B cell (primary cell): ENCODE data around the gene CNNM3. TPM values are rescaled to one million over a fixed set of nuclear protein-coding genes. Genes with fewer than 3 reads are reported as not detected.

Experiments
- ATAC-seq: fragments of 200-7000 bp; cut with Tn5 transposase; one replicate; pipeline ENCODE4 v1.10.0; 2021; ENCODE audit warnings: low read depth, mild to moderate bottlenecking, moderate number of reproducible peaks, moderate library complexity
- CTCF ChIA-PET: fragments of 350-600 bp; sonication (Branson Sonifier 250); formaldehyde crosslinking; loops from one replicate; lab custom pipeline; 2021; ENCODE audit warnings: antibody characterized with exemption, inconsistent platforms; lab: Charles Lee
- POLR2A ChIA-PET: fragments of 350-600 bp; sonication (Branson Sonifier 250); formaldehyde crosslinking; loops from one replicate; lab custom pipeline; 2021; ENCODE audit warnings: antibody characterized with exemption; lab: Charles Lee
- DNase-seq: peaks from one replicate; pipeline ENCODE4 v3.0.0; 2013
- H2AFZ ChIP-seq: 2 replicates; pipeline ENCODE4 v1.6.1; 2012; ENCODE audit warnings: mild to moderate bottlenecking, low read depth, low read length; ENCODE audit not compliant: insufficient read depth, poor library complexity, severe bottlenecking
- H3K27ac ChIP-seq, 2 donors: 1 replicate in 1 of 2; 2 replicates in 1 of 2; pipeline ENCODE4 v1.5.1; 2012 to 2013; ENCODE audit warnings: low read length in 2 of 2, mild to moderate bottlenecking in 2 of 2, moderate library complexity in 1 of 2
- H3K27me3 ChIP-seq, 4 experiments: fragments of 200-600 bp in 1 of 4; sonication (generic) in 1 of 4; replicated peaks in 1 of 4; 1 replicate in 2 of 4; 2 replicates in 2 of 4; pipeline versions ENCODE4 v1.6.1 to v1.7.0; 2013 to 2016; ENCODE audit warnings: low read length in 3 of 4, mild to moderate bottlenecking in 2 of 4, mixed read lengths in 1 of 4, moderate library complexity in 1 of 4; ENCODE audit not compliant: insufficient read depth in 4 of 4, control insufficient read depth in 3 of 4; ENCODE audit errors: control extremely low read depth in 1 of 4
- H3K36me3 ChIP-seq, 2 experiments: replicated peaks in 1 of 2; 1 replicate in 1 of 2; 2 replicates in 1 of 2; pipeline versions ENCODE4 v1.6.1 to v1.7.1; 2013; ENCODE audit warnings: low read length in 1 of 2; ENCODE audit not compliant: insufficient read depth in 2 of 2, control insufficient read depth in 1 of 2; ENCODE audit errors: control extremely low read depth in 1 of 2, extremely low read depth in 1 of 2
- H3K4me1 ChIP-seq, 2 donors: fragments of 200-600 bp in 1 of 2; sonication (generic) in 1 of 2; 1 replicate in 1 of 2; 2 replicates in 1 of 2; pipeline versions ENCODE4 v1.5.1 to v1.6.1; 2013 to 2017; ENCODE audit warnings: low read length in 2 of 2; ENCODE audit not compliant: control insufficient read depth in 2 of 2, insufficient read depth in 2 of 2
- H3K4me2 ChIP-seq: replicated peaks from 2 replicates; pipeline ENCODE3; 2012; ENCODE audit warnings: mild to moderate bottlenecking, low read depth, low read length; ENCODE audit not compliant: poor library complexity, severe bottlenecking
- H3K4me3 ChIP-seq, 5 experiments: fragments of 200-600 bp in 1 of 5; sonication (generic) in 1 of 5; 1 replicate in 3 of 5; 2 replicates in 2 of 5; pipeline versions ENCODE4 v1.5.1 to v1.7.0; 2011 to 2016; ENCODE audit warnings: low read length in 4 of 5, mild to moderate bottlenecking in 4 of 5, low read depth in 2 of 5, control low read depth in 1 of 5, moderate library complexity in 1 of 5; ENCODE audit not compliant: insufficient read depth in 1 of 5; ENCODE audit errors: control extremely low read depth in 1 of 5, extremely low read depth in 1 of 5
- H3K79me2 ChIP-seq: fragments of 200-600 bp; sonication (generic); one replicate; pipeline ENCODE4 v1.6.0; 2016; ENCODE audit warnings: low read length; ENCODE audit not compliant: control insufficient read depth, insufficient read depth
- H3K9ac ChIP-seq: fragments of 200-600 bp; sonication (generic); 2 replicates; pipeline ENCODE4 v1.6.1; 2017; ENCODE audit warnings: mild to moderate bottlenecking, low read length, moderate library complexity
- H3K9me3 ChIP-seq, 3 donors: one replicate each; pipeline versions ENCODE4 v1.6.1 to v1.7.1; 2013; ENCODE audit warnings: low read length in 2 of 3; ENCODE audit not compliant: control insufficient read depth in 2 of 3, insufficient read depth in 1 of 3; ENCODE audit errors: control extremely low read depth in 1 of 3
- H4K20me1 ChIP-seq: 2 replicates; pipeline ENCODE4 v1.6.0; 2012; ENCODE audit warnings: mild to moderate bottlenecking, low read length; ENCODE audit not compliant: insufficient read depth, control insufficient read depth, poor library complexity, severe bottlenecking
- H3K27ac Mint-ChIP-seq: one replicate; pipeline ENCODE4 v1.8.0; 2021; ENCODE audit warnings: mixed read lengths
- H3K27me3 Mint-ChIP-seq: one replicate; pipeline ENCODE4 v1.8.0; 2021; ENCODE audit warnings: mixed read lengths
- H3K4me1 Mint-ChIP-seq: one replicate; pipeline ENCODE4 v1.8.0; 2021; ENCODE audit warnings: mixed read lengths
- H3K4me3 Mint-ChIP-seq: one replicate; pipeline ENCODE4 v1.8.0; 2021; ENCODE audit warnings: mixed read lengths
- H3K9me3 Mint-ChIP-seq: one replicate; pipeline ENCODE4 v1.8.0; 2022; ENCODE audit warnings: mixed read lengths; ENCODE audit not compliant: insufficient read depth
- EZH2 ChIP-seq: IDR thresholded peaks from 2 replicates; pipeline ENCODE4 v1.6.1; 2012; ENCODE audit warnings: borderline replicate concordance, low read depth, mild to moderate bottlenecking, moderate library complexity, low read length; ENCODE audit not compliant: insufficient read depth, poor library complexity, severe bottlenecking
- WGBS: methylation state at CpG from one replicate; pipeline ENCODE4 v1.1.5; 2013; ENCODE audit warnings: missing lambda C conversion rate; ENCODE audit not compliant: insufficient coverage; 5-methylcytosine and 5-hydroxymethylcytosine counted together
- intact Hi-C: fragments of 100-400 bp; cut with micrococcal nuclease; formaldehyde crosslinking; loops from one replicate; pipeline ENCODE4 v1.10.0; 2022
- polyA plus RNA-seq: library from polyadenylated mRNA; depleted of rRNA; stranded (reverse); fragments of >200 nt; gene quantifications from 2 replicates; pipeline ENCODE4 v1.2.3, GENCODE V29; 2012
- total RNA-seq, 2 donors: library from RNA; stranded (reverse); fragments of 120-200 nt in 1 of 2; gene quantifications; 1 replicate in 1 of 2; 2 replicates in 1 of 2; pipeline versions ENCODE4 v1.2.3 to v1.2.4, GENCODE V29; 2013 to 2022
- TF ChIP-seq, protein P1 (sequence below): fragments of 200-600 bp; IDR thresholded peaks from one replicate; pipeline ENCODE4 v1.8.0; 2022; ENCODE audit warnings: antibody characterized with exemption, mild to moderate bottlenecking

CNNM3 gene
- total and polyA plus RNA-seq, 2 donors (not counting 1 experiment from before 2014, with no cell fraction given): 28.8 to 54.7 TPM

DNA sequence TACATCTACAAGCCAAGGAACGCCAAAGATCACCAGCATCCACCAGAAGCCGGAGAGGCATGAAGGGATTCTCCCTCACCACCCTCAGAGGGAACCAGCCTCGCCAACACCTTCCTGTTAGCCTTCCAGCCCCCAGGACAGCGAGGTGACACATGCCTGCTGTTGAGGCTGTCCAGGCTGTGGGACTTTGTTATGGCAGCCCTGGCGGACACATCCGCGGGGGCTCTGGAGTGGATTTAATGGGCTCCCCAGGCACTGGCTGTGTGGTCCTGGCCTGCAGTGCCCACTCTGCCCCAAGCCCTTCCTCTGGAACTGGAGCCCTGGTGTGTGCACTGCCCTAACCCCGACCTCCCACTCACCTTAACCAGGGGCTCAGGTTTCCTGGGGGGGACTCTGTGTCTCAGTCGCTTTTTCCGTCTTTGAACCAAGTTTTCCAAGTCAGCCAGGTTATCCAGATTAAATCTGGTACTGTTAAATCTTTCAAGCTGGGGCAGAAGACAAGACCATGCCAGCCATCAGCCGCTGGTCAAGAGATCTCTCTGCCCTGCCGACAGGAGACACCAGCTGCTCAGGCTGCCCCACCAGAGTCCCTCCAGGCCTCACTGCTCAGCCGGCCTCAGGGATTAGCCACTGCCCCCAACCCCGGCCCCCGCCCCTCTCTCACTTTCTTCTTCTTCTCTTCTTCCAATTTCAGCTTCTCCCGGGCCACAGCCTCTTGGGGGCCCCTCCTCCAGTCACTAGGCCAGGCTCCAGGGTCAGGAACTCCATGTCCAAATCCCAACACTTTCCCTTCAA is 25.8 kb downstream of the CNNM3 start:
- CTCF ChIA-PET: interaction anchor here (1.7 kb wide), 1 partner anchor 16 kb away, joined by 4 read pairs; the partner anchor contains the start of gene ANKRD39
- Histone ChIP-seq H3K27me3 (no peaks in the 10 kb centered on the region), H3K4me2 (no peak overlapping the region), H2AFZ (no peak overlapping the region), H3K79me2 (no peaks in the 10 kb centered on the region), H3K36me3 (peaks cover 0 to 15% of the 10 kb centered on the region in 2 experiments), H3K4me3 (no peak overlapping the region), H3K27ac (no peak overlapping the region), H3K9me3 (no peaks in the 10 kb centered on the region), H3K9ac (no peak overlapping the region), H3K4me1 (peaks cover 10 to 18% of the 10 kb centered on the region in 2 donors), H4K20me1 (no peaks in the 10 kb centered on the region)
- intact Hi-C loops: no loop called here
- Mint-ChIP-seq H3K9me3 (no peaks in the 10 kb centered on the region), H3K27ac (no peak overlapping the region), H3K27me3 (no peaks in the 10 kb centered on the region), H3K4me1 (peaks cover 18% of the 10 kb centered on the region), H3K4me3 (no peak overlapping the region)
- POLR2A ChIA-PET: no interaction called here
- ATAC-seq (no peak), DNase-seq (no peak)
- WGBS: 93% methylated on average over 13 of the region's 16 CpGs
- TF ChIP-seq, protein P1, sequence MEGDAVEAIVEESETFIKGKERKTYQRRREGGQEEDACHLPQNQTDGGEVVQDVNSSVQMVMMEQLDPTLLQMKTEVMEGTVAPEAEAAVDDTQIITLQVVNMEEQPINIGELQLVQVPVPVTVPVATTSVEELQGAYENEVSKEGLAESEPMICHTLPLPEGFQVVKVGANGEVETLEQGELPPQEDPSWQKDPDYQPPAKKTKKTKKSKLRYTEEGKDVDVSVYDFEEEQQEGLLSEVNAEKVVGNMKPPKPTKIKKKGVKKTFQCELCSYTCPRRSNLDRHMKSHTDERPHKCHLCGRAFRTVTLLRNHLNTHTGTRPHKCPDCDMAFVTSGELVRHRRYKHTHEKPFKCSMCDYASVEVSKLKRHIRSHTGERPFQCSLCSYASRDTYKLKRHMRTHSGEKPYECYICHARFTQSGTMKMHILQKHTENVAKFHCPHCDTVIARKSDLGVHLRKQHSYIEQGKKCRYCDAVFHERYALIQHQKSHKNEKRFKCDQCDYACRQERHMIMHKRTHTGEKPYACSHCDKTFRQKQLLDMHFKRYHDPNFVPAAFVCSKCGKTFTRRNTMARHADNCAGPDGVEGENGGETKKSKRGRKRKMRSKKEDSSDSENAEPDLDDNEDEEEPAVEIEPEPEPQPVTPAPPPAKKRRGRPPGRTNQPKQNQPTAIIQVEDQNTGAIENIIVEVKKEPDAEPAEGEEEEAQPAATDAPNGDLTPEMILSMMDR: no peak
- no peak for TF ChIP-seq EZH2

DNA sequence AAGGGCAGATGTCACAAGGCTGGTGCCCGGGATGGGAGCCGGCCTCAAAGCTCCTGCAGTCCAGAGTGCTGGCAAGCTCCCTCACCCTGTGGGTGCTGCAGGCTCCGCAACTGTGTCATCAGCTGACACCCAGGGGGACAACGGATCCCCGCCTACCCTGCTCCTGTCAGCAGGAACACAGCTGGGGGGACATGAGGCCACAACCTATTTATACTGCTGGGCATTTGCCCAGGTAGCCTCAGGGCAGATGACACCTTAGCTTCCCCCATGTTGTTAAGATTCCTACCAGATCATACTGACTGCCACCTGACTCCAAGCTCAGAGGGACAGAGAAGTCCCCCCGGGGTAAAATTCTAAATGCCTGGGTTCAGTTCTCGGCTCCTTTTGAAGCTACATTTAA is 26.5 kb downstream of the CNNM3 start:
- peaks cover 10 to 18% of the 10 kb centered on the region in 2 donors for H3K4me1 ChIP-seq
- ChIA-PET CTCF (interaction anchor here (1.2 to 1.7 kb wide), 2 partner anchors 15 to 42 kb away, joined by 3 to 4 read pairs; partner anchors contain the start of gene ANKRD39), POLR2A (no interaction called here)
- H3K36me3 ChIP-seq: peaks cover 0 to 14% of the 10 kb centered on the region in 2 experiments
- H3K27me3 Mint-ChIP-seq: no peaks in the 10 kb centered on the region
- DNase-seq (no peak), ATAC-seq (no peak)
- H3K9ac ChIP-seq: no peak overlapping the region
- no peaks in the 10 kb centered on the region for H3K9me3 ChIP-seq
- no peak overlapping the region for H3K4me3 Mint-ChIP-seq
- no peaks in the 10 kb centered on the region for H3K79me2 ChIP-seq
- no peak overlapping the region for H2AFZ ChIP-seq
- H3K4me2 ChIP-seq: no peak overlapping the region
- TF ChIP-seq, protein P1: no peak
- no peak for TF ChIP-seq EZH2
- H3K27me3 ChIP-seq: no peaks in the 10 kb centered on the region
- H3K27ac ChIP-seq: no peak overlapping the region
- no peaks in the 10 kb centered on the region for H3K9me3 Mint-ChIP-seq
- no peak overlapping the region for H3K4me3 ChIP-seq
- peaks cover 18% of the 10 kb centered on the region for H3K4me1 Mint-ChIP-seq
- H4K20me1 ChIP-seq: no peaks in the 10 kb centered on the region
- intact Hi-C loops: no loop called here
- H3K27ac Mint-ChIP-seq: no peak overlapping the region
- WGBS: 99% methylated on average over 5 of the region's 7 CpGs
